ENCODE results near the gene RALB. TPM values are rescaled to one million over a fixed set of nuclear protein-coding genes. Genes with fewer than 3 reads are reported as not detected.

The RALB gene
- total and polyA plus RNA-seq, 2 of the 4 experiments (the other 2 are of a cell fraction), result 53.6 to 54.7 TPM

- POLR2A ChIA-PET (ENCODE audit: unreplicated experiment), result no interaction called here
- Histone ChIP-seq H2AFZ (replicated peaks; ENCODE audit: low read length, poor library complexity) (no peak overlapping the region), H2BK5ac (ENCODE audit: low read depth, low read length, poor library complexity, severe bottlenecking) (no peak overlapping the region), H3K23ac (ENCODE audit: low read depth, low read length) (no peak overlapping the region), H3K4me1 (ENCODE audit: control insufficient read depth, insufficient read depth, low read length) (peaks cover 16% of the 10 kb centered on the region), H4K91ac (ENCODE audit: insufficient read depth, low read depth, low read length) (no peak overlapping the region), H3K18ac (ENCODE audit: low read depth, low read length) (no peak overlapping the region), H3K36me3 (ENCODE audit: control insufficient read depth, insufficient read depth, low read length) (peaks cover 6% of the 10 kb centered on the region; the same call in 1 of the 2 replicates), H2BK15ac (ENCODE audit: low read depth, low read length) (no peak overlapping the region), H3K56ac (ENCODE audit: extremely low read depth, insufficient read depth, low read length) (no peak overlapping the region), H2BK20ac (ENCODE audit: low read depth, low read length) (no peak overlapping the region), H2BK120ac (ENCODE audit: low read depth, low read length) (no peak overlapping the region), H4K5ac (ENCODE audit: low read depth, low read length) (no peak overlapping the region), H3K4me3 (ENCODE audit: insufficient read depth, low read depth, low read length) (no peak overlapping the region), H3K9me3 (ENCODE audit: control insufficient read depth, insufficient read depth, low read length) (no peaks in the 10 kb centered on the region), H3K14ac (replicated peaks; ENCODE audit: low read depth, low read length) (no peak overlapping the region), H3K4ac (ENCODE audit: low read depth, low read length) (no peak overlapping the region), H3K27me3 (ENCODE audit: control insufficient read depth, insufficient read depth, low read length) (no peaks in the 10 kb centered on the region), H2AK5ac (ENCODE audit: low read depth, low read length) (no peak overlapping the region), H3K79me1 (ENCODE audit: low read depth in 1 of 2, low read length in 2 of 2) (peaks cover 0 to 5% of the 10 kb centered on the region in 2 experiments; a peak in 1 of 4 replicates), H4K20me1 (ENCODE audit: insufficient read depth, low read length) (peaks cover 3% of the 10 kb centered on the region; the same call in 1 of the 2 replicates), H4K8ac (ENCODE audit: low read depth in 2 of 2, low read length in 2 of 2) (no peak overlapping the region), H3K9me1 (ENCODE audit: insufficient read depth, low read length) (peaks cover 14% of the 10 kb centered on the region), H3K4me2 (ENCODE audit: low read depth, low read length) (no peak overlapping the region), H2AK9ac (replicated peaks; ENCODE audit: low read depth, low read length, poor library complexity) (no peak overlapping the region), H3K27ac (ENCODE audit: insufficient read depth, low read length) (no peak overlapping the region), H3K9ac (ENCODE audit: low read depth, low read length) (no peak overlapping the region)
- intact Hi-C loops (cut with micrococcal nuclease), result no loop called here
- ATAC-seq (ENCODE audit: low read depth), result no peak
- no TSS peak for BruUV-seq (replicated peaks)
- WGBS, 2 experiments (ENCODE audit: extremely low coverage in 2 of 2, insufficient read length in 1 of 2), result no CpG with 5 or more reads among the region's 5 CpGs
- no peak for DNase-seq
- dilution Hi-C loops (cut with HindIII; ENCODE audit: low sequenced_read_pairs, unreplicated experiment), result no loop called here
- CTCF ChIA-PET, result interaction anchor here (0.6 to 0.7 kb wide), 2 partner anchors 7 to 379 kb away, joined by 4 to 6 read pairs; no protein-coding TSS in a partner anchor
- in situ Hi-C loops (cut with MboI; ENCODE audit: low sequenced_read_pairs), result no loop called here
- no peak for TF ChIP-seq MXI1 (IDR thresholded peaks at IDR 0.05; ENCODE audit: borderline replicate concordance, low read depth, low read length)
- TF ChIP-seq SMC3 (IDR thresholded peaks at IDR 0.05; ENCODE audit: low read depth, low read length), result no peak
- TF ChIP-seq RAD21 (IDR thresholded peaks at IDR 0.05; ENCODE audit: low read length), result no peak
- TF ChIP-seq NFE2L2 (IDR thresholded peaks at IDR 0.05; ENCODE audit: low read depth, low read length), result no peak
- no peak for TF ChIP-seq MAZ (IDR thresholded peaks at IDR 0.05; ENCODE audit: borderline replicate concordance, low read depth, low read length)
Observed at GRCh38 chr2:120301284-120301683, 48.6 kb downstream of the RALB start.
